ENCODE results near the gene DYNLL1. TPM values are rescaled to one million over a fixed set of nuclear protein-coding genes. Genes with fewer than 3 reads are reported as not detected.

Gene DYNLL1
- total and polyA plus RNA-seq, 2 of the 13 experiments (the other 11 are each of a cell fraction or from before 2014, with no cell fraction given), result 271 to 294 TPM

DNA sequence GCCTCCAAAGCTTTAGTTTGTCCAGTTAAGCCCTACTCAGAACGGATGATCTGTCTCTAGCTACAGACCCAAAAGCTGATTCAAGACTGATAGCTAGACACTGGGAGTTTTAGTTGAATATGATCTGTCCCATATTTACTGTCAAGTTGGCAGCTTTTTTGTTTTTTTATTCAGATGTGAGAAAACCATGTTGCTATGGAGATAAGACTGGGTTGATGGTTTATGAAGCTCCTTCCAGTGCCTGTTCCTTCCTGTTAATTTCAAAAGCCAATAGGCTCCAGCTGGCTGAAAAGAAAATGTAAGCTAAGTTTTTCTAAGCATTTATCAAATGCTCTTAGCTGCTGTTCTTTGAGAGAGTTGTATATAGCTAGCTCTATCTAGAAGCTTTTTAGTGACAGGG is 4.7 kb downstream of the DYNLL1 start:
- Histone ChIP-seq H3K9me3 (ENCODE audit: low read length) (no peaks in the 10 kb centered on the region), H3K79me2 (ENCODE audit: insufficient read depth, low read length) (peaks cover 20% of the 10 kb centered on the region), H4K20me1 (ENCODE audit: insufficient read depth, low read length) (peaks cover 10% of the 10 kb centered on the region), H3K4me3 (replicated peaks in 1 of 3; ENCODE audit: insufficient read depth in 1 of 3, low read depth in 2 of 3, low read length in 3 of 3) (no peak overlapping the region), H3K27ac (ENCODE audit: extremely low read length, insufficient read depth, low read length) (no peak overlapping the region), H2AFZ (ENCODE audit: low read length) (no peak overlapping the region), H3K4me2 (ENCODE audit: low read depth, low read length) (no peak overlapping the region), H3K9ac (ENCODE audit: insufficient read depth, low read depth, low read length) (no peak overlapping the region), H3K36me3 (replicated peaks in 1 of 2; ENCODE audit: control insufficient read depth in 1 of 2, insufficient read depth in 2 of 2, low read length in 2 of 2) (peaks cover 4 to 23% of the 10 kb centered on the region in 2 experiments), H3K27me3 (ENCODE audit: control insufficient read depth in 1 of 2, insufficient read depth in 2 of 2, low read length in 2 of 2) (no peaks in the 10 kb centered on the region; a peak in 1 of 5 replicates), H3K4me1 (ENCODE audit: insufficient read depth, low read length) (peaks cover 16% of the 10 kb centered on the region)
- in situ Hi-C loops (cut with HindIII; ENCODE audit: extremely low pct_ligation_motif_present, low pct_unique_long_range_greater_than_20kb), result no loop called here
- FAIRE-seq, result no peak
- TF ChIP-seq HNF1A (IDR thresholded peaks at IDR 0.05; ENCODE audit: low read depth) (no peak), HNF1A (CRISPR knock-in tag; IDR thresholded peaks at IDR 0.05; ENCODE audit: borderline replicate concordance) (no peak), THAP8 (CRISPR knock-in tag; IDR thresholded peaks at IDR 0.05; ENCODE audit: borderline replicate concordance) (no peak), TEAD3 (CRISPR knock-in tag; optimal IDR thresholded peaks at IDR 0.05; ENCODE audit: borderline replicate concordance) (no peak), XRCC5 (optimal IDR thresholded peaks at IDR 0.05; ENCODE audit: low read length) (no peak), MEIS1 (CRISPR knock-in tag; IDR thresholded peaks at IDR 0.05; ENCODE audit: borderline replicate concordance) (no peak), NR2C2 (CRISPR knock-in tag; IDR thresholded peaks at IDR 0.05; ENCODE audit: borderline replicate concordance) (no peak), POLR2G (IDR thresholded peaks at IDR 0.05; ENCODE audit: low read depth, low read length) (no peak), TBX3 (IDR thresholded peaks at IDR 0.05; ENCODE audit: borderline replicate concordance) (no peak), ZNF33A (CRISPR knock-in tag; IDR thresholded peaks at IDR 0.05; ENCODE audit: borderline replicate concordance) (no peak), DRAP1 (CRISPR knock-in tag; IDR thresholded peaks at IDR 0.05) (no peak)
- ChIA-PET CTCF (ENCODE audit: low intra/inter-chr PET ratio, low total read pairs) (no interaction called here), POLR2A (interaction anchor here (0.6 to 1.2 kb wide), 2 partner anchors 81 to 248 kb away, joined by 3 read pairs; partner anchors contain the start of gene POP5)
- WGBS (ENCODE audit: low lambda C conversion rate), result 93% methylated on average over 1 of the region's 1 CpG
- DNase-seq (ENCODE audit: low spot score), result no peak
- no peak for ATAC-seq
- intact Hi-C loops (cut with micrococcal nuclease; ENCODE audit: unreplicated experiment), result no loop called here
- no TSS peak for BruUV-seq (replicated peaks)
